Osteocyte (in vitro differentiated cells): ENCODE results near the gene SELENOM. TPM values are rescaled to one million over a fixed set of nuclear protein-coding genes. Genes with fewer than 3 reads are reported as not detected.
A peak's percentile ranks its signal among the peaks of the same experiment; 100 is the strongest.

Source experiments
- DNase-seq: peaks from one replicate; pipeline ENCODE4 v3.0.0; 2021; ENCODE audit warnings: mixed read lengths; ENCODE audit not compliant: unreplicated experiment; ENCODE audit errors: extremely low spot score
- H3K27ac Mint-ChIP-seq: one replicate; pipeline ENCODE4 v1.8.0; 2021; ENCODE audit warnings: mild to moderate bottlenecking, mixed read lengths; ENCODE audit not compliant: unreplicated experiment
- H3K27me3 Mint-ChIP-seq: one replicate; pipeline ENCODE4 v1.8.0; 2021; ENCODE audit warnings: mixed read lengths; ENCODE audit not compliant: unreplicated experiment
- H3K36me3 Mint-ChIP-seq: one replicate; pipeline ENCODE4 v1.8.0; 2021; ENCODE audit warnings: mixed read lengths; ENCODE audit not compliant: unreplicated experiment
- H3K4me1 Mint-ChIP-seq: one replicate; pipeline ENCODE4 v1.8.0; 2021; ENCODE audit warnings: mixed read lengths; ENCODE audit not compliant: unreplicated experiment
- H3K4me3 Mint-ChIP-seq: one replicate; pipeline ENCODE4 v1.8.0; 2021; ENCODE audit warnings: mild to moderate bottlenecking, moderate library complexity, mixed read lengths; ENCODE audit not compliant: unreplicated experiment
- H3K9me3 Mint-ChIP-seq: one replicate; pipeline ENCODE4 v1.8.0; 2021; ENCODE audit warnings: mixed read lengths; ENCODE audit not compliant: unreplicated experiment
- total RNA-seq: library from RNA; stranded (reverse); gene quantifications from 2 replicates; pipeline ENCODE4 v1.2.1, GENCODE V29; 2021
- TF ChIP-seq, protein P1 (sequence below): fragments of 200-600 bp; sonication (generic); IDR thresholded peaks from 2 replicates; pipeline ENCODE4 v1.5.0; 2021; ENCODE audit warnings: antibody characterized with exemption, mild to moderate bottlenecking, moderate library complexity

The SELENOM gene
- total RNA-seq, 1 donor from 2014 or later, result 186 TPM

DNA sequence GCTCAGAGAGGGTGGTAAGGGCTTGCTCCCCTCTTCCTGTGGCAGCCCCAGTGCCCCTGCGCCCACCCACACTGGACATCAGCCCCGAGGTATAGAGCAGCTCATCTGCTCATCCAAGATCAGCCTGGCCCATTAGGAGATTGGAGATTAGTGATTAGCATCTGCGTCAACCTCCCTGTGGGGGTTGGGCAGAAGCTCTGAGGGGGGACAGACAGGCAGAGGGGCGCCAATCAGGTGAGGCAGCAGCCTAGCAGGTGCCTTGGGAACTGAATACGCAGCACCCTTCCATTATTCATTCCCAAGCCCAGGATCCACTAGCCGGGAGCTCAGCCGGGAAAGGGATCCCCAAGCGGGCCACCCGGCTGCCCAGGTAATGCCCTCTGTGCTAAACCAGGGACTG lies 15.2 kb downstream of the SELENOM start:
- H3K4me1 Mint-ChIP-seq, result no peaks in the 10 kb centered on the region
- no peak for DNase-seq
- TF ChIP-seq, protein P1, sequence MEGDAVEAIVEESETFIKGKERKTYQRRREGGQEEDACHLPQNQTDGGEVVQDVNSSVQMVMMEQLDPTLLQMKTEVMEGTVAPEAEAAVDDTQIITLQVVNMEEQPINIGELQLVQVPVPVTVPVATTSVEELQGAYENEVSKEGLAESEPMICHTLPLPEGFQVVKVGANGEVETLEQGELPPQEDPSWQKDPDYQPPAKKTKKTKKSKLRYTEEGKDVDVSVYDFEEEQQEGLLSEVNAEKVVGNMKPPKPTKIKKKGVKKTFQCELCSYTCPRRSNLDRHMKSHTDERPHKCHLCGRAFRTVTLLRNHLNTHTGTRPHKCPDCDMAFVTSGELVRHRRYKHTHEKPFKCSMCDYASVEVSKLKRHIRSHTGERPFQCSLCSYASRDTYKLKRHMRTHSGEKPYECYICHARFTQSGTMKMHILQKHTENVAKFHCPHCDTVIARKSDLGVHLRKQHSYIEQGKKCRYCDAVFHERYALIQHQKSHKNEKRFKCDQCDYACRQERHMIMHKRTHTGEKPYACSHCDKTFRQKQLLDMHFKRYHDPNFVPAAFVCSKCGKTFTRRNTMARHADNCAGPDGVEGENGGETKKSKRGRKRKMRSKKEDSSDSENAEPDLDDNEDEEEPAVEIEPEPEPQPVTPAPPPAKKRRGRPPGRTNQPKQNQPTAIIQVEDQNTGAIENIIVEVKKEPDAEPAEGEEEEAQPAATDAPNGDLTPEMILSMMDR, result no peak
- H3K27me3 Mint-ChIP-seq, result no peaks in the 10 kb centered on the region
- no peak overlapping the region for H3K27ac Mint-ChIP-seq
- peaks cover 12% of the 10 kb centered on the region for H3K36me3 Mint-ChIP-seq
- no peaks in the 10 kb centered on the region for H3K9me3 Mint-ChIP-seq
- no peak overlapping the region for H3K4me3 Mint-ChIP-seq

DNA sequence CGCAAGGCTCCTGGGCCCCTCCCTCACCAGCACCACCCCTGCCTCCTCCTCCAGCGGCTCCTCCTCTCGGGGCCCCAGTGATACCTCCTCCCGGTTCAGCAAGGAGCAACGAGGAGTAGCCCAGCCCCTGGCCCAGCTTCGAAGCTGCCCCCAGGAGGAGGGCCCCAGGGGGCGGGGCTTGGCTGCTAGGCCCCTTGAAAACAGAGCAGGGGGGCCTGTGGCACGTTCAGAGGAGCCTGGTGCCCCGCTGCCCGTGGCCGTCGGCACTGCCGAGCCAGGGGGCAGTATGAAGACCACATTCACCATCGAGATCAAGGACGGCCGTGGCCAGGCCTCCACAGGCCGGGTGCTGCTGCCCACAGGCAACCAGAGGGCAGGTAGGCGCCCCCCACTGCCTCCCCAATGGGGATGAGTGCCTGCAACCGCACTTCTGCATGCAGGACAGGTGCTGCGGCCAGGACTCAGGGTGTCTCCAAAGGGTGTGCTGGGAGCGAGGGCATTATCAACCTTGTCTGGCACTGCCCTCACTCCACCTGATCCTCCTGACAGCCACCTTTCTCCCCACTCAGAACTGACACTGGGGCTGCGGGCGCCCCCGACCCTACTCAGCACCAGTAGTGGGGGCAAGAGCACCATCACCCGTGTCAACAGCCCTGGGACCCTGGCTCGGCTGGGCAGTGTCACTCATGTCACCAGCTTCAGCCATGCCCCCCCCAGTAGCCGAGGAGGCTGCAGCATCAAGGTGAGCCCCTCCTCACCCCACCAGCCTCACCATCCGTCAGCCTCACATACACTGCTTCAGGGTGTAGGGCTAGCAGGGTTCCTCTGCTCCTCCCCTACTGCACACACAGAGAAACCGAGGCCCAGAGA lies 16.0 kb downstream of the SELENOM start:
- TF ChIP-seq, protein P1, result no peak
- Mint-ChIP-seq H3K9me3 (no peaks in the 10 kb centered on the region), H3K4me3 (no peak overlapping the region), H3K27me3 (no peaks in the 10 kb centered on the region), H3K36me3 (peaks cover 7% of the 10 kb centered on the region), H3K4me1 (no peaks in the 10 kb centered on the region), H3K27ac (no peak overlapping the region)
- DNase-seq, result no peak

DNA sequence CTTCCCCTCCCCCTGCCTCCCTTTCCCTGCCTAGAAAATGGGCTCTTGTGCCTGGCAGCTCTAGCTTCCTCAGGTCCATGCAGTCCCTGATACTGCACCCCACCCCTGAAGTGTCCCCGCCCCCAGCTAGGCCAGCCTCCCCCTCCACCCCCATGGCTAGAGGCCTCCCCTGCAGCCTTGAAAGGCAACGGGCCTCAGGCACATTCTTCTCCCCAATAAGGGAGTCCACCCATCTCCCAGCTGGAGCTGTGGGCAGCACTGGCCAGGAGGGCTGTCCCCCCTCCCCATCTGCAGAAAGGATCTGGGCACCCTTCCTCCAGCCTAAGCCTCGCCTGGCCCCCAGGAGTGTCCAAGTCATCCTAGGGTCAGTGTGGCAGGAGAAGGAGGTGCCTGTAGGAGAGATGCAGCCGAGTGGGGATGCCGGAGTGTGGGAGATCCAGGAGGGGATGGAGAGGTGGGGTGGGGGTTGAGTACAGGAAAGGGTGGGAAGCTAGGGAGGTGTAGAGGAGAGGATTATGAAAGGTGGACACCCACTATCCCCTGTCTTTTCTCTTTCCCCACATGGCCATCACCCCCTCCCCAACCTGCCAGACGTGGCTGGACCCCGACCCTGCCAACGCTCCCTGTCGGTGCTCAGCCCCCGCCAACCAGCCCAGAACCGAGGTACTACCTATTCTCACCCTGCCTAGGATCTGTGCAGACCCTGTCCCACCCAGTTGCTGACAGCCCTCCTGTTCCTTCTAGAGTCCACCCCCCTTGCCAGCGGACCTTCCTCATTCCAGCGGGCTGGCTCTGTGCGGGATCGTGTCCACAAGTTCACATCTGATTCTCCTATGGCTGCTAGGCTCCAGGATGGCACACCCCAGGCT lies 16.9 kb downstream of the SELENOM start:
- DNase-seq, result no peak
- Mint-ChIP-seq H3K9me3 (no peaks in the 10 kb centered on the region), H3K4me3 (no peak overlapping the region), H3K36me3 (peaks cover 2% of the 10 kb centered on the region), H3K27me3 (no peaks in the 10 kb centered on the region), H3K27ac (no peak overlapping the region), H3K4me1 (peaks cover 1% of the 10 kb centered on the region)
- TF ChIP-seq, protein P1, result no peak

DNA sequence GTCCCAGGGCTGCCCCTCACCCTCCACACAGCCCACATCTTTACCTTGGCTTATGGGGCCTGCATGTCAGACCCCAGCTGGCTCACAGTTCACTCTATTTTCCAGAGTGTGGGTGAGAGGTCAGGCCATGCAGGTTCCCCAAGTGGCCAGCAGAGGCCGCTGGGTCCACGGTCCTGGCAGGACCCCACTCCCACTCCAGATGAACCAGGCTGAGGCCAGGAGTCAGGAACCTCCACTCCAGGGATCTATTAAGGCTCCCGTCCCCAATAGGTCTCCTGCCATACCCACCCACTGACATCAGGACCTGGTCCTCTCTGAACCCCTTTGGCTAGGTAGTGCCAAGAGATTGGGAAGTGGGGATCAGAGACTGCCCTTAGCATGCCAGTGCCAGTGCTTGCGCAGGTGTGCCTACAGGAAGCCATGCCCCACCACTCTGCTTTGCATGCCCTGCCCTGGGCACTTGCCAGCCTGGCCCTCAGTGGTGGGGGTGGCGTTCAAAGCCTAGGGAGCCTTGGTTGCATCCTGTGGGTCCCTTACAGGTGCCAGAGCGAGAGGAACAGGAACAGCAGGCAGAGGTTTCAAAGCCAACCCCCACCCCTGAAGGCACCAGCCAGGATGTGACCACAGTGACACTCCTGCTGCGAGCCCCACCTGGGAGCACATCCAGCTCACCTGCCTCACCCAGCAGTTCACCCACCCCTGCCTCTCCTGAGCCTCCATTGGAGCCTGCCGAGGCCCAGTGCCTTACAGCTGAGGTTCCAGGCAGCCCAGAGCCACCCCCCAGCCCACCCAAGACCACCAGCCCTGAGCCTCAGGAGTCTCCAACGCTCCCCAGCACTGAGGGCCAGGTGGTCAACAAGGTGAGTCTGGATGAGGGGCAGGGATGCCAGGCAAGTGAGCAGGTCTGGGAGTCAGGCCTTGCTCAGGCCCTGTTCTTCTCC lies 17.9 kb downstream of the SELENOM start:
- TF ChIP-seq, protein P1, result peak; percentile 79
- Mint-ChIP-seq H3K36me3 (peaks cover 2% of the 10 kb centered on the region), H3K27me3 (no peaks in the 10 kb centered on the region), H3K27ac (no peak overlapping the region), H3K4me1 (peaks cover 4% of the 10 kb centered on the region), H3K9me3 (no peaks in the 10 kb centered on the region), H3K4me3 (no peak overlapping the region)
- DNase-seq, result no peak
